SK-N-MC (cell line): ENCODE results near the gene SUOX.
A peak's percentile ranks its signal among the peaks of the same experiment; 100 is the strongest.

Experiments
- DNase-seq: peaks from one replicate; pipeline ENCODE4 v3.0.0-alpha.2; 2011; ENCODE audit warnings: low read depth, low spot score
- H3K27ac ChIP-seq: fragments of 200-600 bp; sonication (generic); 2 replicates; pipeline ENCODE4 v1.5.1; 2016; ENCODE audit warnings: mixed run types
- H3K36me3 ChIP-seq: fragments of 200-600 bp; sonication (generic); 2 replicates; pipeline ENCODE4 v1.6.1; 2017; ENCODE audit warnings: antibody characterized with exemption, low read length, mixed read lengths; ENCODE audit not compliant: insufficient read depth
- H3K4me3 ChIP-seq: fragments of 200-600 bp; sonication (generic); 2 replicates; pipeline ENCODE4 v1.5.1; 2016
- H3K9ac ChIP-seq: fragments of 200-600 bp; sonication (generic); 2 replicates; pipeline ENCODE4 v1.8.0; 2017; ENCODE audit warnings: mixed run types, mixed read lengths; ENCODE audit not compliant: insufficient read length
- H3K9me3 ChIP-seq: fragments of 200-600 bp; sonication (generic); 2 replicates; pipeline ENCODE4 v1.6.1; 2017; ENCODE audit warnings: low read depth, mild to moderate bottlenecking, antibody characterized with exemption, low read length, moderate library complexity, mixed read lengths
- EZH2 ChIP-seq: fragments of 200-600 bp; sonication (generic); IDR thresholded peaks from one replicate; pipeline ENCODE4 v1.6.1; 2017; ENCODE audit warnings: antibody characterized with exemption
- FOXP2 ChIP-seq: optimal IDR thresholded peaks from 2 replicates; pipeline ENCODE3; 2011; ENCODE audit warnings: mild to moderate bottlenecking, moderate library complexity; ENCODE audit not compliant: insufficient read depth; ENCODE audit errors: extremely low read length, control extremely low read depth
- POLR2AphosphoS5 ChIP-seq: IDR thresholded peaks from 2 replicates; pipeline ENCODE4 v1.6.1; 2012; ENCODE audit warnings: mild to moderate bottlenecking, low read depth, low read length, borderline replicate concordance

SUOX gene

DNA sequence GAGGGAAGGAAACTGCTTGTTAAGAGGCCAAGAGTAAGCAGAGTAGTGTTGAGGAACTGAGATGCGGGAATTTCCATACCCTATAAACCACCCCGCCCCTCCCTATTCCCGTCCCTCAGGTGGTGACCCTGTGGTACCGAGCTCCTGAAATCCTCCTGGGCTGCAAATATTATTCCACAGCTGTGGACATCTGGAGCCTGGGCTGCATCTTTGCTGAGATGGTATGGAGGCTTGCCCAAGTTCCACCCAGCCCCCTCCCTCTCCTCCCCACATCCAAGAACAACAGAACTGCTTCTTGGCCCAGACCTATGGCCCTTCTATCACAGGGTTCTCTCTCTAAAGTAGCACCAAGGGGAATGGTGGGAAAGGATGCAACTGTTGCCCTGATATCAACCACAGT, 27.7 kb upstream of the SUOX start:
- TF ChIP-seq POLR2AphosphoS5: no peak
- TF ChIP-seq EZH2: no peak
- TF ChIP-seq FOXP2: no peak
- DNase-seq: no peak
- H3K4me3 ChIP-seq: no peak overlapping the region
- H3K9me3 ChIP-seq: no peaks in the 10 kb centered on the region
- peaks cover 35% of the 10 kb centered on the region for H3K36me3 ChIP-seq
- no peak overlapping the region for H3K9ac ChIP-seq
- no peak overlapping the region for H3K27ac ChIP-seq

DNA sequence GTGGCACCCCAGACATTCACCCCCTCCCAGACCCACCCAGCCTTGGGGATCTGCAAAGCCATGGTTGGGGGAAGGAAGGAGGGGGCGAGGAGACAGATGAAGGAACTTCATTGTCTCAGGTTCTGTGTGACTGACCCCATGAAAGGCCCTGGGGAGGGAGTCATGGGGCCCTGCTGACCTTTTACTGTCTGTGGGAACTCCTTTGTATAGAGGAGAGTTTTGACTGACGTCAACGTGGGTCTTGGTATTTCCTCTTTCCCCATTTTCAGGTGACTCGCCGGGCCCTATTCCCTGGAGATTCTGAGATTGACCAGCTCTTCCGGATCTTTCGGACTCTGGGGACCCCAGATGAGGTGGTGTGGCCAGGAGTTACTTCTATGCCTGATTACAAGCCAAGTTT, 26.3 kb upstream of the SUOX start:
- Histone ChIP-seq H3K36me3 (peaks cover 35% of the 10 kb centered on the region), H3K9me3 (no peaks in the 10 kb centered on the region), H3K4me3 (no peak overlapping the region), H3K27ac (no peak overlapping the region), H3K9ac (no peak overlapping the region)
- no peak for DNase-seq
- TF ChIP-seq EZH2 (no peak), POLR2AphosphoS5 (no peak), FOXP2 (no peak)

- no peak for DNase-seq
- H3K4me3 ChIP-seq: peak overlapping the region; percentile 100
These were observed 25.0 kb upstream of the SUOX start for GRCh38 chr12:55972042-55972441.

DNA sequence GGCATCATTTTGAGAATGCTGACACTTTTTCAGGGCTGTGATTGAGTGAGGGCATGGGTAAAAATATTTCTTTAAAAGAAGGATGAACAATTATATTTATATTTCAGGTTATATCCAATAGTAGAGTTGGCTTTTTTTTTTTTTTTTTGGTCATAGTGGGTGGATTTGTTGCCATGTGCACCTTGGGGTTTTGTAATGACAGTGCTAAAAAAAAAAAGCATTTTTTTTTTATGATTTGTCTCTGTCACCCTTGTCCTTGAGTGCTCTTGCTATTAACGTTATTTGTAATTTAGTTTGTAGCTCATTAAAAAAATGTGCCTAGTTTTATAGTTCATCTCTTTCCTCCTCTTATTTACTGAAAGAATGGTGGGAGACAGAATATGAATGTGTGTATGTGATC, 24.6 kb upstream of the SUOX start:
- H3K27ac ChIP-seq: peak overlapping the region; percentile 89
- H3K9ac ChIP-seq: peak overlapping the region; percentile 92
- H3K4me3 ChIP-seq: peak overlapping the region; percentile 100
- H3K9me3 ChIP-seq: no peaks in the 10 kb centered on the region
- TF ChIP-seq FOXP2 (no peak), EZH2 (no peak), POLR2AphosphoS5 (no peak)
- no peak for DNase-seq
- peaks cover 35% of the 10 kb centered on the region for H3K36me3 ChIP-seq

More at GRCh38 chr12:55972042-55972441, 25.0 kb upstream of the SUOX start:
- TF ChIP-seq FOXP2: no peak
- no peak for TF ChIP-seq POLR2AphosphoS5
- no peak for TF ChIP-seq EZH2
- Histone ChIP-seq H3K9ac (no peak overlapping the region), H3K27ac (peak overlapping the region; percentile 89), H3K9me3 (no peaks in the 10 kb centered on the region), H3K36me3 (peaks cover 35% of the 10 kb centered on the region)

GRCh38 chr12:55972911-55973598, 24.0 kb upstream of the SUOX start:
- H3K9ac ChIP-seq: peak overlapping the region; percentile 92
- no peaks in the 10 kb centered on the region for H3K9me3 ChIP-seq
- H3K36me3 ChIP-seq: peaks cover 33% of the 10 kb centered on the region
- TF ChIP-seq POLR2AphosphoS5 (no peak), EZH2 (no peak), FOXP2 (no peak)
- DNase-seq: no peak
- peak overlapping the region; percentile 100 for H3K4me3 ChIP-seq
- peak overlapping the region; percentile 89 for H3K27ac ChIP-seq

GRCh38 chr12:55973599-55974307, 23.3 kb upstream of the SUOX start, which contains the start of gene RAB5B:
Gene RAB5B (plus strand): TSS chr12:55974078. CDS start chr12:55986961, 12,883 bp downstream.
- no peaks in the 10 kb centered on the region for H3K9me3 ChIP-seq
- H3K36me3 ChIP-seq: peaks cover 26% of the 10 kb centered on the region
- peak within 1 kb of the TSS; percentile 100 for H3K4me3 ChIP-seq
- DNase-seq: peak; percentile 99
- H3K27ac ChIP-seq: peak within 1 kb of the TSS; percentile 89
- H3K9ac ChIP-seq: peak within 1 kb of the TSS; percentile 96
- TF ChIP-seq POLR2AphosphoS5: peak; percentile 84
- no peak for TF ChIP-seq EZH2
- no peak for TF ChIP-seq FOXP2

- no peaks in the 10 kb centered on the region for H3K9me3 ChIP-seq
- H3K27ac ChIP-seq: peak overlapping the region; percentile 57
- no peak for DNase-seq
- peak overlapping the region; percentile 96 for H3K9ac ChIP-seq
- no peak for TF ChIP-seq EZH2
- no peak for TF ChIP-seq FOXP2
- no peak for TF ChIP-seq POLR2AphosphoS5
- H3K36me3 ChIP-seq: peaks cover 20% of the 10 kb centered on the region
- peak overlapping the region; percentile 99 for H3K4me3 ChIP-seq
These were observed 22.8 kb upstream of the SUOX start for GRCh38 chr12:55974308-55974730.

- H3K27ac ChIP-seq: no peak overlapping the region
- TF ChIP-seq FOXP2: no peak
- no peak for TF ChIP-seq EZH2
- TF ChIP-seq POLR2AphosphoS5: no peak
- no peak overlapping the region for H3K4me3 ChIP-seq
- no peak overlapping the region for H3K9ac ChIP-seq
- H3K36me3 ChIP-seq: peaks cover 3% of the 10 kb centered on the region; the same call in 1 of the 2 replicates
- no peak for DNase-seq
- no peaks in the 10 kb centered on the region for H3K9me3 ChIP-seq
These were observed 18.7 kb upstream of the SUOX start for GRCh38 chr12:55978393-55978792.
